Memory B cell (primary cell): ENCODE data around the gene ABCA7.

ENCODE experiments used
- ATAC-seq: fragments of 150-1000 bp; cut with Tn5 transposase; 2 replicates; pipeline ENCODE4 v1.10.0; 2021; ENCODE audit warnings: low read depth, mild to moderate bottlenecking, moderate library complexity
- DNase-seq, 2 donors: peaks; one replicate each; pipeline ENCODE4 v3.0.0; 2022; ENCODE audit warnings: low spot score in 2 of 2
- H3K27ac Mint-ChIP-seq: one replicate; pipeline ENCODE4 v1.8.0; 2022; ENCODE audit warnings: mild to moderate bottlenecking, moderate library complexity, mixed read lengths
- H3K27me3 Mint-ChIP-seq: one replicate; pipeline ENCODE4 v1.8.0; 2022; ENCODE audit warnings: mixed read lengths
- H3K36me3 Mint-ChIP-seq: one replicate; pipeline ENCODE4 v1.8.0; 2022; ENCODE audit warnings: mild to moderate bottlenecking, mixed read lengths
- H3K4me1 Mint-ChIP-seq: one replicate; pipeline ENCODE4 v1.8.0; 2022; ENCODE audit warnings: mixed read lengths
- H3K4me3 Mint-ChIP-seq: one replicate; pipeline ENCODE4 v1.8.0; 2022; ENCODE audit warnings: mild to moderate bottlenecking, moderate library complexity, mixed read lengths
- H3K9me3 Mint-ChIP-seq: one replicate; pipeline ENCODE4 v1.8.0; 2022; ENCODE audit warnings: mixed read lengths

The ABCA7 gene

DNA sequence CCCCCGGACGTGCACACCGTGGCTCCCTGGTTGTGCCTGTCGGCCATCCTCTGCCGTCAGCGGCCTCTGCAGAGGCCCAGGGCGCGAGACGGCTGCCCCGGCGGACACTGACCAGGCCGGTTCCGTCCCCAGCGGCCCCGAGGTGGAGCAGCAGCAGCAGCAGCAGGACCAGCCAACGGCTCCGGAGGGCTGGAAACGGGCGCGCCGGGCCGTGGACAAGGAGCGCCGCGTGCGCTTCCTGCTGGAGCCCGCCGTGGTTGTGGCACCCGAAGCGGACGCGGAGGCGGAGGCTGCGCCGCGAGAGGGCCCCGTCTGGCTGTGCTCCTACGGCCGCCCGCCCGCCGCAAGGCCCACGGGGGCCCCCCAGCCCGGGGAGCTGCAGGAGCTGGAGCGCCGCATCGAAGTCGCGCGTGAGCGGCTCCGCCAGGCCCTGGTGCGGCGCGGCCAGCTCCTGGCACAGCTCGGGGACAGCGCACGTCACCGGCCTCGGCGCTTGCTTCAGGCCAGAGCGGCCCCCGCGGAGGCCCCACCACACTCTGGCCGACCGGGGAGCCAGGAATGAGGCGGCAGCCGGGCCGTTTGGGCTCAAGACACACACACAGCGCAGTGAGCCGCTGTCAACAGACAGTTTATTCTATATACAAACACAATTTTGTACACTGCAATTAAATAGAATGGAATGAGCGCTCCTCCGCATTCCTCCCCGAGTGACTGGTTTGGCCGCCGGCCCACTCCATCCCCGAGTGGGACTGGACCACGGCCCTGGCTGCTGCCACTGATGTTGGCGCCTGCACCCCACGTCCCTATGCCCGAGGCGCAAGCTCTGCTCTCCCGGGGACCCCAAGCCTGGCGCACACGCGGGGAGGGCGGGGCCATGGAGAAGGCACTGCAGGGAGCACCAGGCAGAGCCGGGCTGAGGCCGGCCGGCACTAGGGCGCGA lies 30.6 kb upstream of the ABCA7 start:
- Mint-ChIP-seq H3K27ac (no peak overlapping the region), H3K9me3 (no peaks in the 10 kb centered on the region), H3K4me3 (no peak overlapping the region), H3K27me3 (no peaks in the 10 kb centered on the region), H3K36me3 (peaks cover 9% of the 10 kb centered on the region), H3K4me1 (no peaks in the 10 kb centered on the region)
- DNase-seq (no peak), ATAC-seq (no peak)

DNA sequence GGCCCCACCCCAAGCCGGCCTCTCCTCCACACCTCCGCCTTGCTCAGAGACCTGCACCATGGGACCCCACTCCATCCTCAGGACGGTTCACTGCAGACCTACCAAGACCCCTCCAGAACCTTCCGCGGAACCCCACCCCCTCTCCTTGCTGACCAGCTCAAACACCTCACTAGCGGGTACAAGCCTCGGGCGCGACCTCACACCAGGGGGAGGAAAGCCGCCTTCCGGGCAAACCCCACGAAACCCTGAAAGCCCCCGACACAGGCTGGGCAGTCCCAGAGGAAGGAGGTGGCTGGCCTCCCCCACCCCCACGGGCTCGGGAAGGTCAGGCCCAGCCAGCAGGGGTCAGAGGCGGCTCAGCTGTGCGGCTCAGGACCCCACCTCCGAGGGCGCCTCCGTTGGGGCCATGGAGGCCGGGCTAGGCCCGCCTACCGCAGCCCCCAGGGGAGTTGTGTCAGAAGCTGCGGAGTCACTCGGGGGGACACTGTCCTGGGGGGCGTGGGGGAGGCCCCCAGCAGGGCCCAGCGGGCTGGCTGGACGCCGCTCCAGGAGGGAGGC lies 29.8 kb upstream of the ABCA7 start:
- DNase-seq (no peak), ATAC-seq (no peak)
- H3K27me3 Mint-ChIP-seq, result no peaks in the 10 kb centered on the region
- H3K4me3 Mint-ChIP-seq, result no peak overlapping the region
- no peak overlapping the region for H3K27ac Mint-ChIP-seq
- H3K4me1 Mint-ChIP-seq, result no peaks in the 10 kb centered on the region
- H3K9me3 Mint-ChIP-seq, result no peaks in the 10 kb centered on the region
- H3K36me3 Mint-ChIP-seq, result peaks cover 9% of the 10 kb centered on the region

DNA sequence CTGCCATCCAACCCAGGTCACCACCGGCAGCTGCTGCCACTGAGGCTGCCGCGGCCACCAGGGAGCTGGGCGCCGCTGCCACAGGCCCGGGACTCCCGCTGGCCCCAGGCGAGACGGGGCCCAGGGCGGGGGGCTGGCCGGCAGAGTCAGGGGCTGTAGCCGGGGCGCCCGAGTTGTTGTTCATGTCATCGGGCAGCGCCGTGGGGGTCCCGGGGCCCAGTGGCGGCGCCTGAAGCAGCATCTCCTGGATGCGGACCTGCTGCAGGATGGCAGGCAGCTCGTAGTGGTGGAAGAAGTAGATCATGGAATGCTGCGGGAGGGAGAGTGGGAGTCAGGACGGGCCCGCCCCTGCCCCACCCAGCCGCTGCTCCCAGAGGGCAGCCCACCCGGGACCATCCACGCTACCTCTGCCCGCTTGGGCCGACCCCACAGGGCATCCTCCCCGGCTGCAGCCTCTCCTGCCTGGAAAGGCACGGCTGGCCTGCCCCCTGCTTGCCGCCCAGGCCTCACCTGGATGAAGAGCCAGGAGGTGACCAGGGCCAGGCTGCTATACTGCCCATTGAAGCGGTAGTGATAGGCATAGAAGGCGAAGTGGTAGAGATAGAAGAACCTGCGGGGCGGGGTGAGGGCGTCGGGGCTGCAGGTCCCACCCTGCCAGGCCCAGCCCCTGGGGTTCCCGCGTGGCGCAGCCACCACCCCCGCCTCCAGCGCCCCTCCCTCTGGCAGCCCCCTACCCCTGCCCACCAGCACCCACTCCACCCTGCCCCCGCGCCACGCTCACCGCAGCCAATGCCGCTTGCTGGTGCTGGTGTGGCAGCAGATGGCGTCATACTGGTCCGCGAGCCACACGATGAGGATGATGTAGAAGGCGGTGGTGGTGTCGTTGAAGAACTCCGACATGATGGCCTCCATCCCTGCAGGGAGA lies 29.1 kb upstream of the ABCA7 start:
- no peaks in the 10 kb centered on the region for H3K4me1 Mint-ChIP-seq
- ATAC-seq (no peak), DNase-seq (no peak)
- H3K9me3 Mint-ChIP-seq, result no peaks in the 10 kb centered on the region
- H3K4me3 Mint-ChIP-seq, result no peak overlapping the region
- H3K27ac Mint-ChIP-seq, result peak overlapping the region; percentile 35
- H3K27me3 Mint-ChIP-seq, result no peaks in the 10 kb centered on the region
- peaks cover 9% of the 10 kb centered on the region for H3K36me3 Mint-ChIP-seq

DNA sequence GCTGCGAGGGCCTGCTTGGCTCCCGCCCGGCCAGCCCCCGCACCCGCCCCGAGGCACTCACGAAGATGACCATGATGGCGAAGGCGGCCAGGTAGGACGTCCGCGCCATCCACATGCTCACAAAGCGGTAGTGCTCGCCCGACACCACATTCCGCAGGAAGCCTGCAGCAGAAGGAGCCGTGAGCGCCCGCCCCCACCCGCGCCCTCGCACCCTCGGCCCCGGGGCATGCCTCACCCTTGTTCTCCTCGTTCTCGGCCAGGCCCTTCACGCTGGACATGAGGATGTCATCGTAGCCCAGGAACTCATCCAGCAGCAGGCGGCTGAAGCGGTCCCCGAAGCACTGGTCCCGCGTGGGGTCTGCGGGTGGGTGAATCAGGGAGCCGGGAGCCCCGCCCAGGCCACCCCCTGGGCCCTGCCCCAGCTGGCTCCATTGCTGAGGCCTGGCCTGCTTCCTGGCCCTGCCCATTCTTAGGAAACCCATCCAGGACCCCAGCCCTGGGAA lies 28.0 kb upstream of the ABCA7 start:
- H3K4me1 Mint-ChIP-seq, result peaks cover 8% of the 10 kb centered on the region
- H3K27me3 Mint-ChIP-seq, result no peaks in the 10 kb centered on the region
- no peak for ATAC-seq
- H3K9me3 Mint-ChIP-seq, result no peaks in the 10 kb centered on the region
- no peak for DNase-seq
- H3K4me3 Mint-ChIP-seq, result no peak overlapping the region
- H3K36me3 Mint-ChIP-seq, result peaks cover 7% of the 10 kb centered on the region
- H3K27ac Mint-ChIP-seq, result no peak overlapping the region

DNA sequence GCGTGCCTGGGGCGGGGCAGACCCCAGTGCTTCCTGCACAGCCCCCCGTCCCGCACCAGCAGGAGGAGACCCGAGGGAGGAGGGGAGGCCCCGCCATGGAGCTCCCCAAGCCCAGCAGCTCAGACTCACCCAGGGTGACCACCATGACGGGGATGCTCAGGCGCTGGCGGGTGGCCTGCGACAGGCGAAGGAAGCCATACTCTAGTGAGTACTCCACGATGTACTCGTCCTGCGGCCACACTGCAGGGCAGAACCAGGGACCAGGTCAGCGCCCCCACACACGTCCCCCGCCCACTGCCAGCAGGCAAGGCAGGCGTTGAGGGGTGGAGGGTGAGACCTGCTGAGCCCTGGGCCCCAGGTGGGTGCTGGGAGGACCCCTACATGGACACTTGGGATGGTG lies 27.6 kb upstream of the ABCA7 start:
- Mint-ChIP-seq H3K27ac (no peak overlapping the region), H3K4me1 (peaks cover 12% of the 10 kb centered on the region), H3K36me3 (peaks cover 4% of the 10 kb centered on the region), H3K27me3 (no peaks in the 10 kb centered on the region), H3K4me3 (no peak overlapping the region), H3K9me3 (no peaks in the 10 kb centered on the region)
- no peak for DNase-seq
- ATAC-seq, result no peak

DNA sequence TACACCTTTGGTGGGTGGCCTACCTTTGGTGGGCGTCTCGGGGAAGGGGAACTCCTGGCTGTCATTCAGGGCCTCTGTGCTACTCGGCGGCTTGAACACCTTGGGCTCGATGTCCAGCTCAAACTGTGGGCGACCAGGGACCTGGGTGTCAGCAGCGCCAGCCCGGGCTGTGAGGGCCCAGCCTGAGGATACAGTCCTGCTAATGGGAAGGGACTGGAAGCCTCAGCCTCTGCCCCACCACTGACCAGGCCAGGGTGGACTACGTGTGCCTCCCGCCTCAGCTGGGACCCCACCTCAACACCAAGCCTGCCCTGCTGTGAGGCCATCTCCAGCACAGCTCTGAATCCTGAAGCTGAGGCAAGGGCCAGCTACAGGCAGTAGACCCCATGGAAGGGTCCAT lies 26.7 kb upstream of the ABCA7 start:
- peaks cover 4% of the 10 kb centered on the region for H3K36me3 Mint-ChIP-seq
- no peak overlapping the region for H3K4me3 Mint-ChIP-seq
- H3K9me3 Mint-ChIP-seq, result no peaks in the 10 kb centered on the region
- peaks cover 19% of the 10 kb centered on the region for H3K4me1 Mint-ChIP-seq
- no peaks in the 10 kb centered on the region for H3K27me3 Mint-ChIP-seq
- no peak overlapping the region for H3K27ac Mint-ChIP-seq
- DNase-seq (no peak), ATAC-seq (no peak)

DNA sequence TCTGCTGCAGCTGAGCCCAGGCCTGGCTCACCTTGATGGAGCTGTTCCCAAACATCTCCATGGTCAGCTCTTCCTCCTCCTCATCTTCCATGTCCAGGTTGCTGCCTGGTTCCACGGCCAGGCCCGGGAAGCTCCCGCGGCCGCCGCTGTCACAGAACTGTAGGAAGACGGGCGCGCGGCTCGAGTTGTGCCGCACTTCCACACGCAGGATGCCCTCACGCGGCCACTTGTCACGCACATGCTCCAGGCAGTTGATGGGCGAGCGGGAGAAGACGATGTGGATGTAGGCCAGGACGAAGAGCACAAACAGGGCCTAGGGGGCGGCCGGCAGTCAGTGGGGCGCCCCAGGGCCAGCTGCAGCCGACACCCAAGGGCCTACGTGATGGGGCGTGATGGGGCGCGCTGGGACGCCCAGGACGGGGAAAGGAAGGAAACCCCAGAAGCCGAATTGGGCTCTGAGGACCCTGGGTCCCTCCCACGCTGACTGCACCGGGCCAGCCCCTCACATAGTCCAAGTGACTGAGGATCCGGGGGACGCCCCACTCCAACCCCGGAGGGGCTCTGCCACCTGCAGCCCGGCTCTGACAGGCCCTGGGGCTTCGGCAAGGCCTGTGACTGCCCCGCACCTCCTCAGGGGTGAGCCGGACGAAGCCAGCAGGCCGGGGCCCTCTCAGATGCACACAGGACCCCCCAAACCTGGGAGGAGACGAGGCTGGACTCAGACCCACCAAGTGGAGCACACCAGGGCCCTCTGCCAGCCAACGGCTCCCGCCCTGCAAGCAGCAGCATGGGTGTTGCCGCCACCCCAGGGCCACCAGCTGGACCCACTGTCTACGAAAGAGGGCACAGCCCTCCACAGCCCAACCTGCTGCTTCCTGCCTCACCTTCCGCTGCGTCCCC lies 25.5 kb upstream of the ABCA7 start:
- DNase-seq (no peak), ATAC-seq (no peak)
- Mint-ChIP-seq H3K4me3 (no peak overlapping the region), H3K4me1 (peaks cover 21% of the 10 kb centered on the region), H3K27ac (no peak overlapping the region), H3K9me3 (no peaks in the 10 kb centered on the region), H3K27me3 (no peaks in the 10 kb centered on the region), H3K36me3 (peaks cover 4% of the 10 kb centered on the region)

DNA sequence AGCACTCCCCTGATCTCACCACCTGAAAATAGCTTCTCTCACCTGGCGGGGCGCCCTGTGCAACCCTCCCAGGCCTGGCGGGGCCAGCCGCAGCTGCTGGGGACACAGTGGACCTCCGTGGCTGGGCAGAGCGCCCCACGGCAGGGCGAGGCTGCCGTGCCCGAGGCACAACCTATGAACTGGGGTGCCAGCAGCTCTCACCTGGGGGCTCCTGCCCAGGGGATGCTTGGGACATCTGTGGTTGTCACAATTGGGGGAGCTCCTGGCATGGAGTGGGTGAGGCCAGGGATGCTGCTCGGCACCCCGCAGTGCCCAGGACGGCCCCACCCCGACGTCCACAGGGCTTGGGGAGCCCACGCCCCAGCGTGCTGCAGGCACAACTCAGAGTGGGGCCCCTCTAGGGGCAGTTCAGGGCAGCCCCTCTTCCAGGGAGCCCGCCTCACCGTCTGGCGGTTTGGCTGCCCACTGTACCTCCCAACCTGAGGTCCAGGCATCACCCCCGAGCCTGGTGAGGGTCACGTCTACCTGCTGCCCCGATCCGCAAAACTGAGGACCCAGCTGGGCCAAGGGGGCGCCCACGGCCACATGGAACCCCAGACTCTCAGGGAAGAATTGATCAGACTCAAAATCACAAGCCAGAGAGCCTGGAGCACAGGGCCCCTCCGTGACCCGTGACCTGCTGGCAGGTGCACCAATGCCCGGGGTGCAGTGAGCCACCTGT lies 24.7 kb upstream of the ABCA7 start:
- peaks cover 4% of the 10 kb centered on the region for H3K36me3 Mint-ChIP-seq
- DNase-seq, result no peak
- no peak overlapping the region for H3K4me3 Mint-ChIP-seq
- no peak overlapping the region for H3K27ac Mint-ChIP-seq
- H3K4me1 Mint-ChIP-seq, result peaks cover 24% of the 10 kb centered on the region
- no peak for ATAC-seq
- H3K9me3 Mint-ChIP-seq, result no peaks in the 10 kb centered on the region
- H3K27me3 Mint-ChIP-seq, result no peaks in the 10 kb centered on the region

DNA sequence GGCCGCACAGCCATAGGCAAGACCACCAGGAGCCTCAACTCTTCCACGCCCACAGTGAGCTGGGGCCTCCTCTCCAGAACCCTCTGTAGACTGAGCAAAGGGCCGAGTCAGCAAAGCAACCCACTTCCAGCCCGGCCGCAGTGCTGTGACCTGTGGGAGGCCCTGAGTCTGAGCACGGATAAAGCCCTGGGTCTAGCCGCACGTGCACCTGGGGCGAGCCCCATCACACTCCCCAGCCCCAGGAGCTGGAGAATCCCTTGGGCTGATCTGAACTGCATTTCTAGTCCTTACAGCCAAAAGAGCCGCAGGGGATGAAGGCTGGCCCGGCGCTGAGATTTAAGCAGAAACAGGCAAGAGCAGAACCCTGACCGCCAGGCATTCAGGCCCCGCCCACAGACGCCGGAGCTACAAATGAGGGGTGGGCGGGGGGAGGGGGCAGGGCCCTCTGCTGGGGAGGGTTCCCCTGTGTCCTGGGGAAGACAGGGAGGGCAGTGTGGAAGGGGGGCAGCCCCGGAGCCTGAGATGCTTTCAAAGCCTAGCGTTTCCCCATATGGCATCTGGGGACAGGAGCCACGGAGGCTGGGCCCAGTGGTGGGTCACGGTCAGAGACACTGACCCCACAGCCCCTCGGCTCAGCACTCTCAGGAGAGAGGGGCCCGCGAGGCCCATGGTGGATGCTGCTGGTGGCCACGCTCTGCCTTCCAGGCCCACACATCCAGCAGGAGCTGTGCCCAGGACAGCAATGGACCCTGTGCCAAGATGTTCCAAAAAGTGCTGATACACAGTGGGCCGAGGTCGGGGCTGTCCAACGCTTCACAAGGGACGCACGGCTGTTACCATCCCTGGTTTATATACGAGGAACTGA lies 23.9 kb upstream of the ABCA7 start:
- H3K27ac Mint-ChIP-seq, result no peak overlapping the region
- DNase-seq (no peak), ATAC-seq (no peak)

DNA sequence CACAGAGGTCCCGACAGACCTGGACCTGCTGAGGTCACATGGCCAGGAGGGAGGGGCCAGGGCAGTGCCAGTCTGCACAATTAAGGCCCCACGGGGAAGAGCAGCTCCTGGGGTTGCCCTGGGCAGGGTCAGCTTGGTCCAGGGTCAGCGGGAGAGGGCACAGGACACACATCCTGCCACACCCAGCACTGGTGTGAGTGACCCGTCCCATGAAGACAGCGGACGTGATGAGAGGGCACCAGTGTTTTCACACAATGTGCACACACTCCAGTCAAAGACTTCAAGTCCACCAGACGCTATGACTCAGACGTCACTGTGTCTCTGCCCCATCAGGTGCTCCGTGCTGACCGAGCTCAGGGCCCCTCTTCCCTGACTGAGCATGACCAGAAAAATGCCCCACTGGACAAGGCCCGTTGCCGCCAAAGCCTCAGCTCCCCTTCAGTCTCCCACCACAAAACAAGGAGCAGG lies 23.2 kb upstream of the ABCA7 start:
- Mint-ChIP-seq H3K9me3 (no peaks in the 10 kb centered on the region), H3K36me3 (peaks cover 3% of the 10 kb centered on the region), H3K4me1 (peaks cover 30% of the 10 kb centered on the region), H3K27me3 (no peaks in the 10 kb centered on the region), H3K27ac (peak overlapping the region; percentile 84), H3K4me3 (peak overlapping the region; percentile 80)
- ATAC-seq (no peak), DNase-seq (no peak)

More for the DNA sequence above, 23.9 kb upstream of the ABCA7 start:
- peaks cover 24% of the 10 kb centered on the region for H3K4me1 Mint-ChIP-seq
- no peaks in the 10 kb centered on the region for H3K27me3 Mint-ChIP-seq
- H3K9me3 Mint-ChIP-seq, result no peaks in the 10 kb centered on the region
- H3K4me3 Mint-ChIP-seq, result peak overlapping the region; percentile 80
- H3K36me3 Mint-ChIP-seq, result peaks cover 4% of the 10 kb centered on the region

DNA sequence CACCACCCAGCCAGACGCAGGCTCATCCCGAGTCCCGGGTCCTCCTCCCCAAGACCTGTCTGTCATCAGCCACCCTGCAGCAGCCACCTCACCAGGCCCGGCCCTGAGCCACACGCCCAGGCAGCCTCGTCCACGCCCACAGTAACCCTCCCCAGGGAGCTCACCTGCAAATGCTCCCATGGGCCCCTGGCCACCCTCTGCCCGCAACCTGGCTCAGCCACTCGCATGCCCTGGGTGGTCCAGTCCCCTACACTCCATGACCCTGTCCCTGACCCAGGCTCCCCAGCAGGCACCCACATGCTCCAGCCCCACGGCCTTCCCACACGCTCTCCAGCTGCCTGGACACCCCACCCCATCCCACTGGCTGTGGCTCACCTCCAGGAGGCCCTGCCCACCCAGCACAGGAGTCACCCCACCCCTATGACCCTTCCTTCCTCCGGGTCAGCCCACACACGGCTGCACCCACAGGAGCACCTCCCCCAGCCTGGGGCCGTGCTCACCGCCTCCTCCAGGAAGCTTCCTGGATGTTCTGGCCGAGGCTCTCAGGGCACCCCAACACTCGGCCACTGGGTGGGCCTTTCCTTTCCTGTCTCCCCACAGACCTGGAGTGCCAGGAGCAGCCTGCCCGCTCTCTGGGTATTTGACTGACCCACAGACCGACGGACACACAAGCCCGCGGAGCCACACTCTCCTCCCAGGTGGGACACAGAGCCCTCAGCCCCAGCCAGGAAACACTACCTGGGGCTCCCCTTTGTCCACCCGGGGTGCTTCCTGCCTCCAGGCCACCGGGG lies 22.6 kb upstream of the ABCA7 start:
- H3K27me3 Mint-ChIP-seq, result no peaks in the 10 kb centered on the region
- no peaks in the 10 kb centered on the region for H3K9me3 Mint-ChIP-seq
- peak overlapping the region; percentile 84 for H3K27ac Mint-ChIP-seq
- H3K4me1 Mint-ChIP-seq, result peaks cover 30% of the 10 kb centered on the region
- H3K36me3 Mint-ChIP-seq, result peaks cover 3% of the 10 kb centered on the region
- peak overlapping the region; percentile 80 for H3K4me3 Mint-ChIP-seq
- ATAC-seq (no peak), DNase-seq (no peak)
